Measurements from ENCODE around the gene KAZN. TPM values are rescaled to one million over a fixed set of nuclear protein-coding genes. Genes with fewer than 3 reads are reported as not detected.

The KAZN gene
- total RNA-seq, 2 experiments from 2014 or later, result 0.22 to 0.55 TPM

DNA sequence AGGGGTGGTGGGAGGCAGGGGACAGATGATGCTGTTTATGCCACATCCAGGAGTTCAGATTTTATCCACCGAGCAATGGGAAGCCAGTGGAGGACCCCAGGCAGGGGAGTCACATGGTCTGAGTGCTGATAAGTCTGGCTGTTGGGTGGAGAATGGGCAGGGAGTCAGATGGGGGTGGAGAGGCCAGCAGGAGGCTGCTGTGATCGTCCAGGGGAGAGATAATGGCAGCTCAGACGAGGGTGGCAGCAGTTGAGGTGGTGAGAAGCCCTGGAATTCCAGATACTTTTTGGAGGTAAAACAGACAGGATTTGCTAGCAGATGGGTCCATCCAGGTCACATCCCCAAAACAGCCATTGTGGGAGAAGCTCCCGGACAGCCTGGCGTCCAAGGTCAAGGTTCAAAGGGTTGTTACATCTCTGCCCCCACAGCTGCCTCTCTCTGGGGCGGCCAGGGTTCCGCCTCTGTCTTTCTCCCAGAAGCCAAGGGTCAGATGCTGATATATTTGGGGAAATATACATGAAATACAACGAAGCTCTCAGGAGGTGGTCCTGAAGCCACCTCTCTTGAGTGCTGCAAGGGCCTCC, 303.0 kb downstream of the KAZN start:
- Mint-ChIP-seq H3K27ac (no peak overlapping the region), H3K27me3 (peaks cover 27% of the 10 kb centered on the region), H3K9me3 (no peaks in the 10 kb centered on the region), H3K4me3 (no peak overlapping the region), H3K36me3 (ENCODE audit: low read depth) (no peaks in the 10 kb centered on the region), H3K4me1 (ENCODE audit: low read depth) (no peaks in the 10 kb centered on the region)
- no peak for ATAC-seq (ENCODE audit: poor library complexity)
- ChIA-PET CTCF (no interaction called here), POLR2A (no interaction called here)
- Histone ChIP-seq H3K4me3 (ENCODE audit: low read length) (no peak overlapping the region), H3K36me3 (ENCODE audit: insufficient read depth, low read length) (no peaks in the 10 kb centered on the region), H3K27ac (ENCODE audit: low read depth in 1 of 2, low read length in 2 of 2) (no peak overlapping the region), H3K9me3 (ENCODE audit: control insufficient read depth in 1 of 2, insufficient read depth in 1 of 2, low read length in 2 of 2) (no peaks in the 10 kb centered on the region), H3K27me3 (ENCODE audit: control insufficient read depth in 1 of 2, insufficient read depth in 2 of 2, low read length in 2 of 2) (no peaks in the 10 kb centered on the region), H3K4me1 (ENCODE audit: insufficient read depth, low read length) (no peaks in the 10 kb centered on the region)
- intact Hi-C loops (cut with DNase I, micrococcal nuclease), result no loop called here
- no peak for DNase-seq
- TF ChIP-seq, protein P1, sequence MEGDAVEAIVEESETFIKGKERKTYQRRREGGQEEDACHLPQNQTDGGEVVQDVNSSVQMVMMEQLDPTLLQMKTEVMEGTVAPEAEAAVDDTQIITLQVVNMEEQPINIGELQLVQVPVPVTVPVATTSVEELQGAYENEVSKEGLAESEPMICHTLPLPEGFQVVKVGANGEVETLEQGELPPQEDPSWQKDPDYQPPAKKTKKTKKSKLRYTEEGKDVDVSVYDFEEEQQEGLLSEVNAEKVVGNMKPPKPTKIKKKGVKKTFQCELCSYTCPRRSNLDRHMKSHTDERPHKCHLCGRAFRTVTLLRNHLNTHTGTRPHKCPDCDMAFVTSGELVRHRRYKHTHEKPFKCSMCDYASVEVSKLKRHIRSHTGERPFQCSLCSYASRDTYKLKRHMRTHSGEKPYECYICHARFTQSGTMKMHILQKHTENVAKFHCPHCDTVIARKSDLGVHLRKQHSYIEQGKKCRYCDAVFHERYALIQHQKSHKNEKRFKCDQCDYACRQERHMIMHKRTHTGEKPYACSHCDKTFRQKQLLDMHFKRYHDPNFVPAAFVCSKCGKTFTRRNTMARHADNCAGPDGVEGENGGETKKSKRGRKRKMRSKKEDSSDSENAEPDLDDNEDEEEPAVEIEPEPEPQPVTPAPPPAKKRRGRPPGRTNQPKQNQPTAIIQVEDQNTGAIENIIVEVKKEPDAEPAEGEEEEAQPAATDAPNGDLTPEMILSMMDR (IDR thresholded peaks at IDR 0.05), result no peak

DNA sequence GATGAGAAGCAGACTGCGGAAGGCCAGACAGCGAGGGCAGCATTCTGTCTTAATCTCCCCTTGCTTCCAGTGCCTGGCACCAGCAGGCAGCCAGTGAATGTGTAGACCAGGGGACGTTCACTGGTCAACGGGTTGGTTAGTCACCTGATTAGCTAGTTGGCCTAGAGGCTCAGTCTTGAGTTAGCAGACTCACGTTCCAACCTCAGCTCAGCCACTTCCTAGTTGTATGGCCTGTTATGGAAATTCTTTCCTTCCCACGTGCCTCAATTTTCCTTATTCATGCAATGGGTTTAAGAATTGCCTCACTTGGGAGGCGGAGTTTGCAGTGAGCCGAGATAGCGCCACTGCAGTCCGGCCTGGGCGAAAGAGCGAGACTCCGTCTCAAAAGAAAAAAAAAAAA, 305.4 kb downstream of the KAZN start:
- Mint-ChIP-seq H3K9me3 (no peaks in the 10 kb centered on the region), H3K4me3 (no peak overlapping the region), H3K4me1 (ENCODE audit: low read depth) (no peaks in the 10 kb centered on the region), H3K27ac (no peak overlapping the region), H3K36me3 (ENCODE audit: low read depth) (no peaks in the 10 kb centered on the region), H3K27me3 (peaks cover 14% of the 10 kb centered on the region)
- ChIA-PET POLR2A (no interaction called here), CTCF (no interaction called here)
- H3K9me3 ChIP-seq (ENCODE audit: control insufficient read depth in 1 of 2, insufficient read depth in 1 of 2, low read length in 2 of 2), result no peaks in the 10 kb centered on the region
- DNase-seq (no peak), ATAC-seq (ENCODE audit: poor library complexity) (no peak)
- intact Hi-C loops (cut with DNase I, micrococcal nuclease), result no loop called here
- no peaks in the 10 kb centered on the region for H3K4me1 ChIP-seq (ENCODE audit: insufficient read depth, low read length)
- H3K27me3 ChIP-seq (ENCODE audit: control insufficient read depth in 1 of 2, insufficient read depth in 2 of 2, low read length in 2 of 2), result no peaks in the 10 kb centered on the region
- no peak overlapping the region for H3K4me3 ChIP-seq (ENCODE audit: low read length)
- no peaks in the 10 kb centered on the region for H3K36me3 ChIP-seq (ENCODE audit: insufficient read depth, low read length)
- TF ChIP-seq, protein P1 (IDR thresholded peaks at IDR 0.05), result no peak
- no peak overlapping the region for H3K27ac ChIP-seq (ENCODE audit: low read depth in 1 of 2, low read length in 2 of 2)

- DNase-seq, result no peak
- Mint-ChIP-seq H3K36me3 (ENCODE audit: low read depth) (no peaks in the 10 kb centered on the region), H3K27ac (no peak overlapping the region), H3K9me3 (no peaks in the 10 kb centered on the region), H3K27me3 (no peaks in the 10 kb centered on the region), H3K4me1 (ENCODE audit: low read depth) (no peaks in the 10 kb centered on the region), H3K4me3 (no peak overlapping the region)
- H3K27me3 ChIP-seq (ENCODE audit: control insufficient read depth in 1 of 2, insufficient read depth in 2 of 2, low read length in 2 of 2), result no peaks in the 10 kb centered on the region
- ATAC-seq (ENCODE audit: poor library complexity), result no peak
- ChIA-PET CTCF (no interaction called here), POLR2A (no interaction called here)
- TF ChIP-seq, protein P1 (IDR thresholded peaks at IDR 0.05), result no peak
- H3K4me3 ChIP-seq (ENCODE audit: low read length), result no peak overlapping the region
- no peaks in the 10 kb centered on the region for H3K4me1 ChIP-seq (ENCODE audit: insufficient read depth, low read length)
- no peaks in the 10 kb centered on the region for H3K9me3 ChIP-seq (ENCODE audit: control insufficient read depth in 1 of 2, insufficient read depth in 1 of 2, low read length in 2 of 2)
- H3K36me3 ChIP-seq (ENCODE audit: insufficient read depth, low read length), result no peaks in the 10 kb centered on the region
- intact Hi-C loops (cut with DNase I, micrococcal nuclease), result no loop called here
- H3K27ac ChIP-seq (ENCODE audit: low read depth in 1 of 2, low read length in 2 of 2), result no peak overlapping the region
Measured at GRCh38 chr1:14906665-14907064, 308.2 kb downstream of the KAZN start.

Data from CD4-positive, alpha-beta T cell (primary cell).